GM10266 (cell line): ENCODE results near the gene MYH3.

Source experiments
- DNase-seq: peaks from one replicate; pipeline ENCODE4 v3.0.0; 2012; ENCODE audit errors: extremely low spot score
- CTCF ChIP-seq: IDR thresholded peaks from 2 replicates; pipeline ENCODE4 v1.5.1; 2012; ENCODE audit warnings: mild to moderate bottlenecking, low read depth; ENCODE audit not compliant: control insufficient read depth, insufficient read depth; ENCODE audit errors: missing control alignments

Gene MYH3

GRCh38 chr17:10664571-10664970 lies 7.5 kb upstream of the MYH3 start:
- TF ChIP-seq CTCF, result no peak
- no peak for DNase-seq

- TF ChIP-seq CTCF, result no peak
- DNase-seq, result no peak
Measured at GRCh38 chr17:10663231-10663630, 6.1 kb upstream of the MYH3 start.

GRCh38 chr17:10661437-10661836 lies 4.3 kb upstream of the MYH3 start:
- no peak for DNase-seq
- no peak for TF ChIP-seq CTCF

- TF ChIP-seq CTCF, result no peak
- DNase-seq, result no peak
Measured at GRCh38 chr17:10657879-10658278, 770 bp upstream of the MYH3 start.

GRCh38 chr17:10653987-10654386 lies 3.1 kb downstream of the MYH3 start:
- TF ChIP-seq CTCF, result no peak

GRCh38 chr17:10652984-10653659 lies 4.0 kb downstream of the MYH3 start:
- DNase-seq, result peak; percentile 42
- no peak for TF ChIP-seq CTCF

More at GRCh38 chr17:10653987-10654386, 3.1 kb downstream of the MYH3 start:
- no peak for DNase-seq

GRCh38 chr17:10651927-10652326 lies 5.2 kb downstream of the MYH3 start:
- no peak for TF ChIP-seq CTCF
- DNase-seq, result no peak
